G401.6 (cell line): ENCODE measurements around the gene GNG2.

ENCODE experiments used
- FAIRE-seq: peaks from 2 replicates; lab custom pipeline; 2012; peaks lifted over from hg19 to GRCh38; lab: Jason Lieb, UNC

Gene GNG2

GRCh38 chr14:51856792-51857296 lies 3.6 kb upstream of the GNG2 start:
- FAIRE-seq, result no peak

DNA sequence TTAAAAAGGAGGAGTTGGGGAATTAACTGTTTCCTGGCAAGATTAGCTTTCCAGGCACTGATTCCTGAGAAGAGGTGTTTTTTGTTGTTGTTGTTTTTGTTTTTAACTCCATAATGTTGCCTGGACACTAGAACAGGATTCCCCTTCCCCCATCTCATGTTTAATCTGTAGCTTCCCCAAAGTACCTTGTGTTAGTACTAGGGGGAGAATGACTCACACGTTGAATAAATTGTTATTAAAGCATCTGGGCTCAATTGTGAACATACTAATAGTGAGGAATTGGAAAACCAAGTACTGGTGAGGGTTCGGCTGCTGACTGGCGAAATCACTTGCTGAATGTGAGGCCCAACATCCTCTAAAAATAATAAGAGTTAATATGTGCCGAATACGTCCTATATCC lies 1.3 kb upstream of the GNG2 start:
- no peak for FAIRE-seq

GRCh38 chr14:51860825-51861499 lies 550 bp downstream of the GNG2 start:
- FAIRE-seq, result no peak

- FAIRE-seq, result no peak
Observed at GRCh38 chr14:51862176-51862796, 1.9 kb downstream of the GNG2 start.

GRCh38 chr14:51862860-51863259 lies 2.4 kb downstream of the GNG2 start:
- no peak for FAIRE-seq

DNA sequence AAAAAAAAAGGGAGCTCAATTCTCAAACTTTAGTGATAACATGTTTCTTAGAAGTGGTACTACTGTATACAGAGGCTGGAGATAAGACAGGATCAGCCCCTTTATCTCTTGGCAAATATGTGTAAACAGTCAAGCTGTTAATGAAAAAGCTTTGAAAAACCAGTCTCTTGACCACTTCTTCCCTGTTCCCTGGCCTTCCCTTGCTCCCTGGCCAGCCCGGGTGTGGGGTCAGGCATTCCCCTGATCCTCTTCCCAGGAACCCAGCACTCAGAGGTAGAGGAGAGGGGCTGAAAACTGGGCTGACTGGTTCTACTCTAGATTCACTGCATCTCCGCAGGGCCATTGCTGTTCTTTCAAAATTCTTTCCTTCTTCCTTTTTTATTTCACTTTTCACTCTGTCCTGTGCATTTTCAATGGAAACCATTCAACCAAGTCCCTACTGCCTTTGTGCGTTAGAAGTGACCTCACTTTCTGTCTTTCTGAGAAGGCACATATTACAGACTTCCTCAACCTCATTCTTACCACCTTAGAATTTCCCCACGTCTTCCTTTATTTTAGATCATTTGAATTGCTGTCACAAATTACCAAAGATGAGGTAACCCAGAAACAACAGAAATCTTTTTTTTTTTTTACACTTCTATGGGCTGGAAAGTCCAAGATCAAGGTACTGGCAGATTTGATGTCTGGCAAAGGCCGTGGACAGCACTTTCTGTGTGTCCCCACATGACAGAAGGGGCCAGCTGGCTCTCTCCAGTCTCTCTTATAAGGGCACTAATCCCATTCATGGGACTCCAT lies 5.7 kb downstream of the GNG2 start:
- FAIRE-seq, result no peak

GRCh38 chr14:51867741-51868140 lies 7.3 kb downstream of the GNG2 start:
- no peak for FAIRE-seq

GRCh38 chr14:51868405-51868804 lies 8.0 kb downstream of the GNG2 start:
- no peak for FAIRE-seq

DNA sequence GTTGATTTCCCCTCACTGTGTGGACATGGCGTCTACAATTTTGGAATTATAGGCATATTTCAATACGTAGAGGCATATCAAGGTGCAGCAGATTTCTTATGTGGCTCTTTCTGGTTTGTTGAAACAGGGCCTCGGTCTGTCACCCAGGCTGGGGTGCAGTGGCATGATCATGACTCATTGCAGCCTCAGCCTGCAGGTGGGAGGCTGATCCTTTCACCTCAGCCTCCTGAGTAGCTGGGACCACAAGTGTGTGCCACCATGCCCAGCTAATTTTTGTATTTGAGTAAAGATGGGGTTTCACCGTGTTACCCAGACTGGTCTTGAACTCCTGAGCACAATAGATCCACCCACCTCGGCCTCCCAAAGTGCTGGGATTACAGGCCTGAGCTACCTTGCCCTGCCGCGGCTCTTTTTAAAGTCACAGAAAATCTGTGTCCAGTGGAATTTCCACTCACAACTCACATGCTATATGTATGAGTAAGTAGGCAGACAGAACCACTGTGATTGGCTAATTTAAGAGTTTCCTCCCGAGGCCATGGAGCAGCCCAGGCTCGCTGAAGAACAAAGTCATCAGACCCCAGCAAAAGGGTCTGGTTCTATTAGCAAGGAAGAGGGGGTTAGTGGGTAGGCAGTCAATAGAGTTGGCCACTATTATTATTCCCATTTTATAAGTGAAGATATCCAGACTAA lies 9.1 kb downstream of the GNG2 start:
- FAIRE-seq, result no peak

DNA sequence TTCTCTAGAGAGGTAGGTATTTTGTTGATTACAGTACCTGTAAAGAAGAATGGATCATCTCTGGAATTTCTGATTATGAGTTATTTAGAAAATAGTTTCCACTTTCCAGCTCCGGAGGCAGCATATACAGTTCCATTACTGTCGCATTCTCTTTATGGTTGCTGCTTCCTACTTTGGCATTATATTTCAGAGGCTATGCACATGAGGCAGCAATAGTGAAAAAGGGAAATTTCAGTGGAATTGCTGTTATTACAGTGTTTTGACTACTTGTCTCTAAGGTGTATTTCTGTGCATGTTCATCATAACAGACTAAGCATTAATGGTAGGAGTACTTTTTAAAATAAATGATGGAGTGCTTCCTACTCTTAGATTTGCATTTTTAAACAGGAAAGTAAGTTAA lies 10.2 kb downstream of the GNG2 start:
- no peak for FAIRE-seq

DNA sequence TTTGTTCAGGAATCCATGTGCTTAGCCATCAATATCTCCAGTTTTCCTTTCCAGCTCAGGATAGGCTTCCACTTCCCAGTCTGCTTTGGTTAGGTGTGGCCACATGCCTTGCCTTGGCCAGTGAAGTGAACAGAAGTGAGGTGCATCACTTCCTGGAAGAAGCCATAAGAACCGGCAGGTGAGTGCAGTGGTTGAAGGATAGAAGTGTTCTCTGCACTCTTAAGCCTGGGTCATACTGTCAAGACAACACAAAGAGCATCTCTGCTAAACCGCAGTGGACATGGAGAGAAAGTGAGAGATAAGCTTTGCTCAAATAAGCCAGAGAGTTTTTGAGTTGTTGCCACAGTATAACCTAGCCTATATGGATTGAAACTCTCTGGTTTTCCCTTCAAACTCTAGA lies 11.4 kb downstream of the GNG2 start:
- no peak for FAIRE-seq

- no peak for FAIRE-seq
Observed at GRCh38 chr14:51872396-51872795, 12.0 kb downstream of the GNG2 start.

GRCh38 chr14:51873221-51873893 lies 12.9 kb downstream of the GNG2 start:
- no peak for FAIRE-seq

DNA sequence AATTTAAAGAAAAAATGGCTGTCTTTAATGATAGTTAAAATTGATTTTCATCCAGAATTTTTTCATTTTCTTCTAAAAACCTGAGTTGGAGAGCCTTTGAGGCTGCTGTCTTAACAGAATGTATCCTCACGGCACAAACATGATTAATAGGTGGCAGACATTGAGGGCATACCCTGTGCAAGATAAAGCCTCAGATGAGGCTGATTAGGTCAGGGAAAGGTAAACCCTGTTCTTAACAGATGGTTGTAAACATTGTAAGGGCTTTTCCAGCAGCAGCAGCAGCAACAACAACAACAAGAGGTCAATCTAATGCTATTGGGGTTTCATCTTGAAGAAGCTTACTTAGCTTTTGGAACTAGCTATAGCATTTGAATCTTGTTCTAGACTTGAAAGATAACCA lies 17.4 kb downstream of the GNG2 start:
- no peak for FAIRE-seq

DNA sequence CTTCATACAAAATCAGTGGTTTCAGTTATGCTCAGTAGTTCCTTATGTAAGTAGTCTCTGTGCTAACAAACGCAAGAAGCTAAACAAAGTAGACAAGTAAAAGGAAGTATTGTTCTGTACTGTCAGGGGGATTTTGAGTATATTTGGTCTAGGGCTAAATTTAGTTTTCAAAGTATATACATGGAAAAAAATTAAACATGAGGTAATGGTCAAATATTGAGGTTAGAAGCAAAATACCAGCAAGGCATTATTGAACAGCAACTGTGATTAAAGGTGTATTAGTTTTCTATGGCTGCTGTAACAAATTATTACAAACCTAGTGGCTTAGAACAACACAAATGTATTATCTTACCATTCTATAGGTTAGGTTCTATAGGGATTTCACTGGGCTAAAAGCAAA lies 18.8 kb downstream of the GNG2 start:
- FAIRE-seq, result no peak

DNA sequence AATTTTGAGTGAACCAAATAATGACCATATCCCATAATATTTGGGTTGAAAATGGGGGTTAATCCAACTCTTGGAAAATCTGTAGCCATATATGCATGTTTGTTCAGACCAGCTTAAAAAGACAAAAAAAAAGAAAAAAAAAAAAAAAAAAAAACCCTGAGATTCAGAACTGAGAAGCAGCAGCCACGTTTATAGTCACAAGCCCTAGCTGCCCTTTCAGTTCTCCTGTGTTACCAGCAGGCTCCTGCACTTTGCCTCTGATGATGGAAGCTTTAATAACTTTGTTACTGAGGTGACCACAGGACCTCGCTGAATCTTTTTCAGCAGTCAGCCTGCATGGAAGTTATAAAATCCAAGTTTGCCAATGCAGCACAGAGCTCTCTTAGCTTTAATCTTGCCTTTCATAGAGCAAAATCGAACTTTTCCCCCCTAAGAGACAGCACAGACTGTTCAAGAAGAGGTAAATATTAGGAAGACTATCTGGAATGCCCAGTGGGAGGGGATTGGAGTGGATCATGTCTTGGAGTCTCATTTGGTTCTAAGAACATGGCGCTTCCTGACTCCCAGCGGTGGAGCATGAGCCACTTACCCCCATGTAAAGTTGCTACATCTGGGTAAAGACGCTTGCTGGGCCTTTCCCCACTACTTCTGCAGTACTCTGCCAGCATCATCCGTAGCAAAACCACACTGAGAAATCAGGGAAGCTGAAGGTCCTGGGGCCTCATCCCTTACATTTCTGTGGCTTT lies 20.6 kb downstream of the GNG2 start:
- FAIRE-seq, result no peak

DNA sequence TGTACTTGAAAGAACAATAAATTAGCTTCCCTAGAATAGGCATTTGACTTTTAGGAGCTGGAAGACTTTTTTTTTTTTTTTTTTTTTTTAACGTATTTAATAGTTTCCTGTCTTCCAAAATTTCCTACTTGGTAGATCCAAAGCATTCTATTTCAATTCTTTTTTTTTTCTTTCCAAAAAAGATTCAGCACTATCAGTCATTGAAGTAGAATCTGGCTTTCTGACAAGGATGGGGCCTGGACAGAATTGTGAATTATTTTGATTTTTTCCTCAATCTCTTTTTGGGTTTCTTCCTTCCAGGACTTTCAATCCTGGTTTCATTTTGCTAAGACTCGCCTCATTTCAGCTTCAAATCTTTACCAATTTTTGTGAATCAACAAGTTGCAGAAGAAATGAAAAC lies 21.2 kb downstream of the GNG2 start:
- FAIRE-seq, result no peak

DNA sequence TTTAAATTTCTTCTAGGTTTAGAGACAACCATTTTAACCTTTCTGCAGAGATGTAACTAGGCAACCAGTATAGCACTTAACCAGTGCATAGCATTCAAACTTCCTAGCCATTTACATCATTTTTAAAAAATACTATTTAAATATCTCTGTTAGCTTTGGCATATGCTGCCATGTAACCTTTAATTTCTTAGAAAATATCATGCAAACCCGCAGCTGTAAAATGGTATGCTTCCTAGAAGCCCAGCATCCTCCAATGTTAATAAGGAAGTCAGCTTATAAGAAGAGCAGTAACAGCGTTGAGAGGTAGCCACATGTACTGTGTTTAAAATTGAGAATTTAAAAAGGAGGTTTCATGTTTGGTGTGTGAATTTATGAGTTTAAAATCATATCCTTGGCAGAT lies 22.8 kb downstream of the GNG2 start:
- no peak for FAIRE-seq

GRCh38 chr14:51884086-51884927 lies 23.9 kb downstream of the GNG2 start:
- FAIRE-seq, result no peak

DNA sequence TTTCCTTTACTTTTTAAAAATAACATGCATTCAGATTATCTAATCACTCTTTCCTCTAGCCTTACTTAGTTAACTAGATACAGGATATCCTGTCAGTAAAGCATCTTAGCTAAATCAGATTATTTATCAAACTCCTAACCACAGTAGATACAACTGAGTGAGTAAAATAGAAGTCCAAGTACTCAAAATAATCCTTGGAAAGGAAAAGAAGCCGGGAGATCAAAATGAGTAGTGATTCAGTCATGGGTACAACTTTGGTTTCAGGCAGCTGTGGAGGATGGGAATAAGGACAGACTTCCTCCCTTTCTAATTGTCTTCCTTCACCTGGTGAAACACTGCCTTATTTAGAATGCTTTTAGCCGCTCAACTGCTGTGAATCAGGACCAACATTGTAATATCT lies 29.4 kb downstream of the GNG2 start:
- no peak for FAIRE-seq

DNA sequence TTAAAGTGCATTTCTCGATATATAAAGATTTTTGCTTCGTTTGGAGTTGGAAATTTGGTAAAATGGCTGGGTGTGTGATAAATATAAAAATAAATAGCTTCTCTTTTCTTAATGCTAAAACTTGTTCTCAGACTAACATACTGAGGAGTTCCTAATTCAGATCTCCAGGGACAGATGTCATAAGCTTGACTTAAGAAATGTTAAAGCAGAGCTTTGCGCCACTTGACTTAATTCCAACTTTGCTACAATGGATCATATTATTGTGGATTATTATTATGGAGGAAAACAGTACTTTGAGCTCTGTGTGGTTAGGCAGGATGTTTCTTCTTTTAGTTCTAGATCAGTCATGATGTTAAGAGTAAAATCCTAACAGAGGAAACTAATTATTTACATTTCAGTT lies 33.8 kb downstream of the GNG2 start:
- FAIRE-seq, result no peak
